DOHH2 (cell line): ENCODE results near the gene KCNH3.

Experiments
- H3F3A ChIP-seq: fragments of 200-600 bp; sonication (generic), shearing (Covaris generic); 2 replicates; pipeline ENCODE4 v1.6.0; 2016; ENCODE audit warnings: antibody characterized with exemption, mild to moderate bottlenecking; ENCODE audit not compliant: control insufficient read depth, insufficient read depth
- H3K27ac ChIP-seq: fragments of 200-600 bp; sonication (generic); 2 replicates; pipeline ENCODE4 v1.5.1; 2014; ENCODE audit warnings: low read depth, mild to moderate bottlenecking, low read length, moderate library complexity
- H3K27me3 ChIP-seq: fragments of 200-600 bp; sonication (generic); 2 replicates; pipeline ENCODE4 v1.6.1; 2014; ENCODE audit warnings: mild to moderate bottlenecking, low read length, mixed read lengths; ENCODE audit not compliant: control insufficient read depth
- H3K36me3 ChIP-seq: fragments of 200-600 bp; sonication (generic); 2 replicates; pipeline ENCODE4 v1.6.1; 2014; ENCODE audit warnings: mild to moderate bottlenecking, low read length, moderate library complexity, mixed read lengths; ENCODE audit not compliant: control insufficient read depth
- H3K4me1 ChIP-seq: fragments of 200-600 bp; sonication (generic); 2 replicates; pipeline ENCODE4 v1.6.1; 2014; ENCODE audit warnings: mild to moderate bottlenecking, low read length, mixed read lengths; ENCODE audit not compliant: control insufficient read depth
- H3K4me2 ChIP-seq: fragments of 200-600 bp; sonication (generic); 2 replicates; pipeline ENCODE4 v1.6.0; 2014; ENCODE audit warnings: mild to moderate bottlenecking, low read length, moderate library complexity
- H3K4me3 ChIP-seq: fragments of 200-600 bp; sonication (generic); 2 replicates; pipeline ENCODE4 v1.5.1; 2014; ENCODE audit warnings: mild to moderate bottlenecking, low read length, mixed read lengths
- H3K79me2 ChIP-seq: fragments of 200-600 bp; sonication (generic); 2 replicates; pipeline ENCODE4 v1.6.1; 2014; ENCODE audit warnings: mild to moderate bottlenecking, low read length, mixed read lengths; ENCODE audit not compliant: control insufficient read depth
- H3K9me2 ChIP-seq: fragments of 200-600 bp; sonication (generic); replicated peaks from 2 replicates; pipeline ENCODE4 v1.6.1; 2014; ENCODE audit warnings: mild to moderate bottlenecking, low read length, mixed read lengths; ENCODE audit not compliant: control insufficient read depth
- H3K9me3 ChIP-seq: fragments of 200-600 bp; sonication (generic); 2 replicates; pipeline ENCODE4 v1.6.1; 2014; ENCODE audit warnings: antibody characterized with exemption, low read length, mixed read lengths; ENCODE audit not compliant: control insufficient read depth, insufficient read depth
- H4K20me1 ChIP-seq: fragments of 200-600 bp; sonication (generic); 2 replicates; pipeline ENCODE4 v1.6.0; 2014; ENCODE audit warnings: low read depth, mild to moderate bottlenecking, antibody characterized with exemption, low read length, moderate library complexity; ENCODE audit not compliant: control insufficient read depth, insufficient read depth
- CTCF ChIP-seq: fragments of 200-600 bp; sonication (generic); IDR thresholded peaks from one replicate; pipeline ENCODE4 v1.5.1; 2014; ENCODE audit warnings: antibody characterized with exemption, mild to moderate bottlenecking, low read depth, low read length; ENCODE audit not compliant: poor library complexity, severe bottlenecking
- EZH2phosphoT487 ChIP-seq: fragments of 200-600 bp; sonication (generic); IDR thresholded peaks from 2 replicates; pipeline ENCODE4 v1.6.1; 2017; ENCODE audit warnings: borderline replicate concordance, mild to moderate bottlenecking, antibody characterized with exemption, low read length, moderate library complexity, mixed read lengths

Gene KCNH3

GRCh38 chr12:49577589-49578315 is 38.9 kb downstream of the KCNH3 start:
- no peak overlapping the region for H3K27ac ChIP-seq
- TF ChIP-seq CTCF (no peak), EZH2phosphoT487 (no peak)
- H3K27me3 ChIP-seq: no peaks in the 10 kb centered on the region
- H3K36me3 ChIP-seq: peaks cover 23% of the 10 kb centered on the region
- peaks cover 2% of the 10 kb centered on the region; the same call in 1 of the 2 replicates for H3K4me1 ChIP-seq
- H3K9me3 ChIP-seq: no peaks in the 10 kb centered on the region
- H3F3A ChIP-seq: no peaks in the 10 kb centered on the region
- no peak overlapping the region for H3K4me2 ChIP-seq
- no peak overlapping the region for H3K4me3 ChIP-seq
- H3K9me2 ChIP-seq: no peaks in the 10 kb centered on the region
- H4K20me1 ChIP-seq: no peaks in the 10 kb centered on the region
- peaks cover 24% of the 10 kb centered on the region for H3K79me2 ChIP-seq

GRCh38 chr12:49578471-49579112 is 39.8 kb downstream of the KCNH3 start:
- peaks cover 2% of the 10 kb centered on the region; the same call in 1 of the 2 replicates for H3K4me1 ChIP-seq
- H3K79me2 ChIP-seq: peaks cover 15% of the 10 kb centered on the region
- H3K27ac ChIP-seq: no peak overlapping the region
- no peaks in the 10 kb centered on the region for H3K9me3 ChIP-seq
- TF ChIP-seq CTCF: no peak
- TF ChIP-seq EZH2phosphoT487: no peak
- H3K4me2 ChIP-seq: no peak overlapping the region
- H3K4me3 ChIP-seq: no peak overlapping the region
- peaks cover 22% of the 10 kb centered on the region for H3K36me3 ChIP-seq
- no peaks in the 10 kb centered on the region for H3K27me3 ChIP-seq
- H3K9me2 ChIP-seq: no peaks in the 10 kb centered on the region
- no peaks in the 10 kb centered on the region for H4K20me1 ChIP-seq
- no peaks in the 10 kb centered on the region for H3F3A ChIP-seq

GRCh38 chr12:49580572-49581535 is 42.0 kb downstream of the KCNH3 start:
- no peaks in the 10 kb centered on the region for H3K27me3 ChIP-seq
- H3K27ac ChIP-seq: no peak overlapping the region
- H3K4me1 ChIP-seq: peaks cover 2% of the 10 kb centered on the region; the same call in 1 of the 2 replicates
- no peaks in the 10 kb centered on the region for H4K20me1 ChIP-seq
- H3K36me3 ChIP-seq: peaks cover 14% of the 10 kb centered on the region
- H3K9me3 ChIP-seq: no peaks in the 10 kb centered on the region
- TF ChIP-seq CTCF (peak; percentile 93), EZH2phosphoT487 (no peak)
- no peaks in the 10 kb centered on the region for H3K9me2 ChIP-seq
- no peak overlapping the region for H3K4me2 ChIP-seq
- H3F3A ChIP-seq: no peaks in the 10 kb centered on the region
- peaks cover 15% of the 10 kb centered on the region for H3K79me2 ChIP-seq
- no peak overlapping the region for H3K4me3 ChIP-seq
